GM12878 (cell line): ENCODE results near the gene VANGL1. TPM values are rescaled to one million over a fixed set of nuclear protein-coding genes. Genes with fewer than 3 reads are reported as not detected.

Experiments
- ATAC-seq: fragments of 200-7000 bp; cut with Tn5 transposase; 3 replicates; pipeline ENCODE4 v1.9.1; 2020; ENCODE audit warnings: mild to moderate bottlenecking, moderate library complexity
- BruUV-seq: library from RNA; stranded (reverse); fragments of 400-500 nt; replicated peaks from 2 replicates; lab custom pipeline; 2021; lab: Mats Ljungman, UMichigan
- CTCF ChIA-PET: fragments of 300-600 bp; sonication (Branson Sonifier 250); formaldehyde crosslinking; extraction: SDS; loops from one replicate; lab custom pipeline; 2021; ENCODE audit warnings: inconsistent platforms; lab: Yijun Ruan, JAX
- POLR2A ChIA-PET: fragments of 350-600 bp; formaldehyde crosslinking; extraction: SDS; loops from one replicate; lab custom pipeline; 2021; ENCODE audit warnings: inconsistent platforms; lab: Charles Lee
- RAD21 ChIA-PET: fragments of 300-600 bp; sonication (Branson Sonifier 250); formaldehyde crosslinking; loops from one replicate; lab custom pipeline; 2023; ENCODE audit warnings: antibody characterized with exemption; ENCODE audit not compliant: unreplicated experiment; lab: Charles Lee
- SMC1A ChIA-PET: fragments of 300-600 bp; sonication (Branson Sonifier 250); formaldehyde crosslinking; loops from one replicate; lab custom pipeline; 2023; ENCODE audit not compliant: unreplicated experiment, uncharacterized antibody; lab: Charles Lee
- DNase-seq: peaks from one replicate; pipeline ENCODE4 v3.0.0-alpha.2; 2011; ENCODE audit warnings: low read depth, low spot score
- FAIRE-seq: peaks from 3 replicates; lab custom pipeline; 2011; peaks lifted over from hg19 to GRCh38; lab: Jason Lieb, UNC
- H2AFZ ChIP-seq: 2 replicates; pipeline ENCODE4 v1.6.0; 2011; ENCODE audit warnings: low read depth, low read length, control low read depth; ENCODE audit not compliant: control insufficient read depth
- H3K27ac ChIP-seq: 2 replicates; pipeline ENCODE4 v1.5.1; 2011; ENCODE audit warnings: control low read depth; ENCODE audit not compliant: control insufficient read depth, insufficient read depth
- H3K27me3 ChIP-seq, 2 experiments: replicated peaks in 1 of 2; 2 replicates each; pipeline versions ENCODE4 v1.6.0 to v1.6.1; 2011; ENCODE audit warnings: low read length in 1 of 2; ENCODE audit not compliant: control insufficient read depth in 2 of 2, insufficient read depth in 2 of 2
- H3K36me3 ChIP-seq, 2 experiments: 2 replicates each; pipeline ENCODE4 v1.5.1; 2011; ENCODE audit warnings: low read length in 1 of 2; ENCODE audit not compliant: control insufficient read depth in 2 of 2, insufficient read depth in 2 of 2
- H3K4me1 ChIP-seq: 2 replicates; pipeline ENCODE4 v1.6.1; 2011; ENCODE audit warnings: mild to moderate bottlenecking, low read length, moderate library complexity, mixed read lengths; ENCODE audit not compliant: control insufficient read depth, insufficient read depth
- H3K4me2 ChIP-seq: 2 replicates; pipeline ENCODE4 v1.6.0; 2011; ENCODE audit warnings: control low read depth; ENCODE audit not compliant: control insufficient read depth, insufficient read depth
- H3K4me3 ChIP-seq: fragments of 200-600 bp; sonication (generic); 2 replicates; pipeline ENCODE4 v1.5.1; 2016
- H3K79me2 ChIP-seq: 2 replicates; pipeline ENCODE4 v1.6.0; 2011; ENCODE audit warnings: low read length; ENCODE audit not compliant: control insufficient read depth, insufficient read depth
- H3K9ac ChIP-seq: 2 replicates; pipeline ENCODE4 v1.8.0; 2011; ENCODE audit warnings: low read length, control low read depth, mixed read lengths; ENCODE audit not compliant: control insufficient read depth, insufficient read depth
- H3K9me3 ChIP-seq: replicated peaks from 3 replicates; pipeline ENCODE4 v1.5.1; 2011; ENCODE audit warnings: mild to moderate bottlenecking, low read length; ENCODE audit not compliant: control insufficient read depth, insufficient read depth
- H4K20me1 ChIP-seq: 2 replicates; pipeline ENCODE4 v1.6.0; 2011; ENCODE audit not compliant: control insufficient read depth, insufficient read depth
- ASH2L ChIP-seq: fragments of 300-600, 200-600 bp; sonication (generic); IDR thresholded peaks from 2 replicates; pipeline ENCODE4 v1.6.1; 2017; ENCODE audit warnings: low read depth, mild to moderate bottlenecking, borderline replicate concordance
- BCL11A ChIP-seq: IDR thresholded peaks from 2 replicates; pipeline ENCODE4 v1.6.1; 2011; ENCODE audit warnings: low read depth, low read length
- BMI1 ChIP-seq: fragments of 450-650 bp; IDR thresholded peaks from 2 replicates; pipeline ENCODE4 v1.6.1; 2016; ENCODE audit warnings: mild to moderate bottlenecking, moderate library complexity, borderline replicate concordance
- DPF2 ChIP-seq: fragments of 450-650 bp; IDR thresholded peaks from 2 replicates; pipeline ENCODE4 v1.6.1; 2017; ENCODE audit warnings: mild to moderate bottlenecking
- ESRRA ChIP-seq: IDR thresholded peaks from 2 replicates; pipeline ENCODE4 v1.6.1; 2012; ENCODE audit warnings: mild to moderate bottlenecking, low read length, improper control_type of control experiment
- FOS ChIP-seq: IDR thresholded peaks from 3 replicates; pipeline ENCODE4 v1.6.1; 2011; ENCODE audit warnings: borderline replicate concordance; ENCODE audit not compliant: insufficient read length; ENCODE audit errors: extremely low read depth
- GATAD2B ChIP-seq: fragments of 450-650 bp; conservative IDR thresholded peaks from 2 replicates; pipeline ENCODE4 v1.6.1; 2017; ENCODE audit warnings: low read depth, mild to moderate bottlenecking, moderate library complexity
- HCFC1 ChIP-seq: fragments of 150-350 bp; IDR thresholded peaks from 2 replicates; pipeline ENCODE4 v1.6.1; 2014; ENCODE audit warnings: low read length
- IKZF1 ChIP-seq: fragments of 450-650 bp; conservative IDR thresholded peaks from 2 replicates; pipeline ENCODE4 v1.6.1; 2017; ENCODE audit warnings: antibody characterized with exemption, mild to moderate bottlenecking
- MEF2A ChIP-seq: IDR thresholded peaks from 2 replicates; pipeline ENCODE4 v1.6.1; 2011; ENCODE audit warnings: low read depth, mild to moderate bottlenecking, low read length, moderate library complexity; ENCODE audit not compliant: insufficient read depth
- MEF2B ChIP-seq: fragments of 450-650 bp; IDR thresholded peaks from 2 replicates; pipeline ENCODE4 v1.6.1; 2018; ENCODE audit warnings: mild to moderate bottlenecking, moderate library complexity; ENCODE audit not compliant: partially characterized antibody, poor library complexity, severe bottlenecking
- MYC ChIP-seq: IDR thresholded peaks from 2 replicates; pipeline ENCODE4 v1.6.1; 2011; ENCODE audit warnings: mild to moderate bottlenecking, low read length, moderate library complexity, inconsistent platforms; ENCODE audit not compliant: insufficient read depth, insufficient replicate concordance, insufficient read length, severe bottlenecking
- PAX5 ChIP-seq: IDR thresholded peaks from 2 replicates; pipeline ENCODE4 v1.6.1; 2011; ENCODE audit warnings: low read depth, low read length, borderline replicate concordance
- POLR2AphosphoS2 ChIP-seq: IDR thresholded peaks from 2 replicates; pipeline ENCODE4 v1.6.1; 2011; ENCODE audit warnings: low read depth, mild to moderate bottlenecking, low read length, improper control_type of control experiment, moderate library complexity
- RAD21 ChIP-seq: IDR thresholded peaks from 2 replicates; pipeline ENCODE4 v1.6.1; 2011; ENCODE audit warnings: mild to moderate bottlenecking, low read depth, low read length, moderate library complexity; ENCODE audit not compliant: insufficient read depth
- STAT3 ChIP-seq: IDR thresholded peaks from 2 replicates; pipeline ENCODE4 v1.6.1; 2011; ENCODE audit warnings: low read depth, low read length, improper control_type of control experiment
- TAF1 ChIP-seq: IDR thresholded peaks from 2 replicates; pipeline ENCODE4 v1.6.1; 2011; ENCODE audit warnings: mild to moderate bottlenecking, low read depth, low read length, borderline replicate concordance
- ZNF622 ChIP-seq: fragments of 450-650 bp; IDR thresholded peaks from 2 replicates; pipeline ENCODE4 v1.6.1; 2017; ENCODE audit warnings: mild to moderate bottlenecking, inconsistent platforms
- WGBS: methylation state at CpG from one replicate; pipeline ENCODE4 v1.1.6; 2016; ENCODE audit warnings: low lambda C conversion rate; ENCODE audit not compliant: insufficient replicate concordance, insufficient coverage; ENCODE audit errors: missing lambda C conversion rate; 5-methylcytosine and 5-hydroxymethylcytosine counted together
- in situ Hi-C: fragments of 300-500 bp; cut with MboI; formaldehyde crosslinking; loops from 9 replicates; pipeline ENCODE4 v1.14.3; 2018; ENCODE audit warnings: mixed read lengths
- intact Hi-C: fragments of 100-400 bp; cut with micrococcal nuclease; formaldehyde crosslinking; loops from one replicate; pipeline ENCODE4 v1.14.2; 2022; ENCODE audit not compliant: unreplicated experiment
- polyA plus RNA-seq, 11 experiments: library from polyadenylated mRNA; depleted of rRNA in 4 of 11; unstranded in 6 of 11; stranded (reverse) in 5 of 11; fragments of >200 nt; fragmentation: Nextera tagmentation in 4 of 11; fragmentation: Illumina TruSeq in 1 of 11; extraction: Ambion mirVana in 4 of 11; extraction: Trizol in 1 of 11; gene quantifications; 1 replicate in 1 of 11; 2 replicates in 10 of 11; pipeline versions ENCODE4 v1.2.1 to v1.2.3, GENCODE V29; 2011 to 2016; ENCODE audit warnings: inconsistent platforms in 2 of 11, missing spikeins in 2 of 11, low read depth in 1 of 11
- total RNA-seq, 4 experiments: library from RNA; depleted of rRNA in 3 of 4; stranded (reverse); fragments of >200 nt in 3 of 4; fragmentation: Illumina TruSeq in 1 of 4; extraction: Trizol in 1 of 4; gene quantifications; 2 replicates each; pipeline versions ENCODE4 v1.2.1 to v1.2.3, GENCODE V29; 2013 to 2021
- TF ChIP-seq, protein P1 (sequence below): IDR thresholded peaks from 2 replicates; pipeline ENCODE4 v1.6.1; 2012; ENCODE audit warnings: low read depth, low read length, improper control_type of control experiment
- TF ChIP-seq, protein P2 (sequence below): fragments of 450-650 bp; IDR thresholded peaks from 2 replicates; pipeline ENCODE4 v1.6.1; 2017; ENCODE audit warnings: mild to moderate bottlenecking, moderate library complexity

The VANGL1 gene
- total and polyA plus RNA-seq, 10 of the 15 experiments (the other 5 are each of a cell fraction or from before 2014, with no cell fraction given) = 0.71 to 12.9 (median 6.3) TPM

DNA sequence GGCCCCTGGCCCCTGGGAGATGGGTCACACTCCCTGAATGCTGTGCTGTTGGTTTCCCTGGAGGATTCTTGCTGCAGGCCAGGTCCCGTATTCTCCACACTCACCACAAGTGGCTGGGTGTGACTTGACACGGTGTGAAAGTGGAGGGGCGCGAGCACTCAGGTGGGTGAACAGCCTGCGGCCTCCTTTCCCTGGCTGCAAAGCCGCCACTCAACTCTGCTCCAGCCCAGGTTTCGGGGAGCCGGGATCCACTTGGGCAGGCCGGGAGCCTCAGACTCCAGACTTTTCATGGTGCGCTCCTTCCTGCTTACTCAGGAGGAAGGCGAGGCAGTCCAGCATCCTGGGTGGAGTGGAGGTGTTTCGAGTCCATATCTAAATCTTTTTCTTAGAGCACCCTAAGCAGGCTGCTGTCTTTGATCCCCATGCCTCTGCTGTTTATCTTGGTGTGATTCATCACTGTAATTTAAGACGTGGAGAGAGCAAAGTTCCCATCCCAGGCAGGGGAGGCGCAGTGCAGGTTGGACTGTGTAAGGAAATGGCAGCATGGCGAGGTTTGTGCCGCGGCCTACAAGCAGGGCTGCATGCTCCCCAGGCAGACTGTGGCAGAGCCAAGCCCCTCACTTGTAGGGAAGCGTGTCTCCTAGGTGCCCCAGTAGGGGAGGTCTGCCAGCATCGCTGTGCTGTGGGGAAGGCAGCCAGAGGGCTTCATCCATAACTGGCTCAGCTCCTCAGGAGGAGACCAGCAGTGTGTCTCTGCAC, 29.6 kb downstream of the VANGL1 start:
- H3K4me1 ChIP-seq = peaks cover 13% of the 10 kb centered on the region
- ATAC-seq (no peak), FAIRE-seq (no peak), DNase-seq (no peak)
- H4K20me1 ChIP-seq = no peaks in the 10 kb centered on the region
- H3K36me3 ChIP-seq = no peaks in the 10 kb centered on the region; a peak in 2 of 4 replicates
- no peaks in the 10 kb centered on the region for H3K79me2 ChIP-seq
- H2AFZ ChIP-seq = no peak overlapping the region
- POLR2A ChIA-PET = no interaction called here
- BruUV-seq = no TSS peak
- no peak for TF ChIP-seq FOS
- TF ChIP-seq HCFC1 = no peak
- no peak for TF ChIP-seq ESRRA
- TF ChIP-seq ZNF622 = no peak
- TF ChIP-seq, protein P1, sequence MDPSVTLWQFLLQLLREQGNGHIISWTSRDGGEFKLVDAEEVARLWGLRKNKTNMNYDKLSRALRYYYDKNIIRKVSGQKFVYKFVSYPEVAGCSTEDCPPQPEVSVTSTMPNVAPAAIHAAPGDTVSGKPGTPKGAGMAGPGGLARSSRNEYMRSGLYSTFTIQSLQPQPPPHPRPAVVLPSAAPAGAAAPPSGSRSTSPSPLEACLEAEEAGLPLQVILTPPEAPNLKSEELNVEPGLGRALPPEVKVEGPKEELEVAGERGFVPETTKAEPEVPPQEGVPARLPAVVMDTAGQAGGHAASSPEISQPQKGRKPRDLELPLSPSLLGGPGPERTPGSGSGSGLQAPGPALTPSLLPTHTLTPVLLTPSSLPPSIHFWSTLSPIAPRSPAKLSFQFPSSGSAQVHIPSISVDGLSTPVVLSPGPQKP = no peak
- TF ChIP-seq MYC = no peak
- no peak for TF ChIP-seq MEF2B
- no peak for TF ChIP-seq IKZF1
- no peak for TF ChIP-seq GATAD2B
- TF ChIP-seq STAT3 = no peak
- no peak for TF ChIP-seq PAX5
- TF ChIP-seq TAF1 = no peak
- no peak for TF ChIP-seq MEF2A
- TF ChIP-seq, protein P2, sequence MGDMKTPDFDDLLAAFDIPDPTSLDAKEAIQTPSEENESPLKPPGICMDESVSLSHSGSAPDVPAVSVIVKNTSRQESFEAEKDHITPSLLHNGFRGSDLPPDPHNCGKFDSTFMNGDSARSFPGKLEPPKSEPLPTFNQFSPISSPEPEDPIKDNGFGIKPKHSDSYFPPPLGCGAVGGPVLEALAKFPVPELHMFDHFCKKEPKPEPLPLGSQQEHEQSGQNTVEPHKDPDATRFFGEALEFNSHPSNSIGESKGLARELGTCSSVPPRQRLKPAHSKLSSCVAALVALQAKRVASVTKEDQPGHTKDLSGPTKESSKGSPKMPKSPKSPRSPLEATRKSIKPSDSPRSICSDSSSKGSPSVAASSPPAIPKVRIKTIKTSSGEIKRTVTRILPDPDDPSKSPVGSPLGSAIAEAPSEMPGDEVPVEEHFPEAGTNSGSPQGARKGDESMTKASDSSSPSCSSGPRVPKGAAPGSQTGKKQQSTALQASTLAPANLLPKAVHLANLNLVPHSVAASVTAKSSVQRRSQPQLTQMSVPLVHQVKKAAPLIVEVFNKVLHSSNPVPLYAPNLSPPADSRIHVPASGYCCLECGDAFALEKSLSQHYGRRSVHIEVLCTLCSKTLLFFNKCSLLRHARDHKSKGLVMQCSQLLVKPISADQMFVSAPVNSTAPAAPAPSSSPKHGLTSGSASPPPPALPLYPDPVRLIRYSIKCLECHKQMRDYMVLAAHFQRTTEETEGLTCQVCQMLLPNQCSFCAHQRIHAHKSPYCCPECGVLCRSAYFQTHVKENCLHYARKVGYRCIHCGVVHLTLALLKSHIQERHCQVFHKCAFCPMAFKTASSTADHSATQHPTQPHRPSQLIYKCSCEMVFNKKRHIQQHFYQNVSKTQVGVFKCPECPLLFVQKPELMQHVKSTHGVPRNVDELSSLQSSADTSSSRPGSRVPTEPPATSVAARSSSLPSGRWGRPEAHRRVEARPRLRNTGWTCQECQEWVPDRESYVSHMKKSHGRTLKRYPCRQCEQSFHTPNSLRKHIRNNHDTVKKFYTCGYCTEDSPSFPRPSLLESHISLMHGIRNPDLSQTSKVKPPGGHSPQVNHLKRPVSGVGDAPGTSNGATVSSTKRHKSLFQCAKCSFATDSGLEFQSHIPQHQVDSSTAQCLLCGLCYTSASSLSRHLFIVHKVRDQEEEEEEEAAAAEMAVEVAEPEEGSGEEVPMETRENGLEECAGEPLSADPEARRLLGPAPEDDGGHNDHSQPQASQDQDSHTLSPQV = no peak
- no peak for TF ChIP-seq BCL11A
- TF ChIP-seq RAD21 = no peak
- TF ChIP-seq BMI1 = no peak
- no peak for TF ChIP-seq DPF2
- no peak for TF ChIP-seq POLR2AphosphoS2
- no peak for TF ChIP-seq ASH2L
- SMC1A ChIA-PET = no interaction called here
- WGBS = 90% methylated on average over 19 of the region's 19 CpGs
- no peak overlapping the region for H3K27ac ChIP-seq
- H3K9ac ChIP-seq = no peak overlapping the region
- CTCF ChIA-PET = interaction anchor here (1.2 to 1.8 kb wide), 3 partner anchors 22 to 76 kb away, joined by 4 read pairs; no protein-coding TSS in a partner anchor
- H3K4me3 ChIP-seq = no peak overlapping the region
- intact Hi-C loops = no loop called here
- in situ Hi-C loops = no loop called here
- peaks cover 1% of the 10 kb centered on the region; the same call in 2 of the 3 replicates for H3K9me3 ChIP-seq
- no peaks in the 10 kb centered on the region for H3K27me3 ChIP-seq
- no peak overlapping the region for H3K4me2 ChIP-seq
- RAD21 ChIA-PET = no interaction called here
